ENCODE measurements around the gene RARB.

GRCh38 chr3:25378786-25379311 is 49.2 kb upstream of the RARB start:
- no peak for TF ChIP-seq CTCF (IDR thresholded peaks at IDR 0.05)
- TF ChIP-seq POLR2A (IDR thresholded peaks at IDR 0.05) = no peak
